ENCODE measurements around the gene MTM1.

Gene MTM1

DNA sequence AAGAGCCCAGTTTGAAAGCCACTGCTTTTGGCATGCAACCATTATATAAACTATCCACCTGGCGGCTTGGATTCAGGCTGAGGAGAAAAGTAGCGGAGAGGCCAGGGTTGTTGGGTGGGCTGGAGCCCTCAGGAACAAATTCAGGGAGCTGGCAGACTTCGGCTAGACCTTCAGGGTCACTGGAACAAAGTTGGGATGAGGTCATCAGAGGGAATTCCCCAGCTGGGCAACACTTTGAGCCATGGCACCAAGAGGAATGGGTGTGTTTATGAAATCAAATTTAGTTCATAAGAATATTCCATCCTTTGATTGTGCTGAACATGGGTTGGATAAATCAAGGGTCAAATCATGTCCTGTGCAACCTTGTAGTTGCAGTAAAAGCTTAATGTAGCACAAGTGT lies 146.8 kb downstream of the MTM1 start:
- DNase-seq (ENCODE audit: low read depth), result no peak

- no peak for DNase-seq (ENCODE audit: low read depth)
Measured at GRCh38 chrX:150719621-150720020, 151.2 kb downstream of the MTM1 start.
